A549 (cell line): ENCODE measurements around the gene LILRB4. TPM values are rescaled to one million over a fixed set of nuclear protein-coding genes. Genes with fewer than 3 reads are reported as not detected.

ENCODE experiments used
- ATAC-seq, 2 experiments: fragments of 200-7000 bp in 1 of 2; fragments of >200 bp in 1 of 2; cut with Nextera tagmentation in 1 of 2; cut with Tn5 transposase in 1 of 2; 3 replicates each; pipeline versions ENCODE4 v1.8.0 to v1.9.1; 2018 to 2020; ENCODE audit warnings: mild to moderate bottlenecking in 1 of 2, moderate library complexity in 1 of 2
- CTCF ChIA-PET: fragments of 300-600 bp; sonication (Branson Sonifier 250); formaldehyde crosslinking; extraction: SDS; loops from one replicate; lab custom pipeline; 2021; ENCODE audit warnings: antibody characterized with exemption, inconsistent platforms; lab: Yijun Ruan, JAX
- POLR2A ChIA-PET: fragments of 350-600 bp; formaldehyde crosslinking; extraction: SDS; loops from one replicate; lab custom pipeline; 2021; ENCODE audit warnings: antibody characterized with exemption, inconsistent platforms; lab: Yijun Ruan, JAX
- DNase-seq, 2 experiments: peaks; one replicate each; pipeline versions ENCODE4 v3.0.0 to v3.0.0-alpha.2; 2011 to 2016; ENCODE audit warnings: low read depth in 1 of 2, low spot score in 1 of 2
- FAIRE-seq: peaks from 2 replicates; lab custom pipeline; 2011; peaks lifted over from hg19 to GRCh38; lab: Jason Lieb, UNC
- H3K27ac ChIP-seq, 2 experiments: fragments of >200 bp; sonication (Bioruptor Twin); formaldehyde crosslinking; 3 replicates each; pipeline ENCODE4 v1.5.1; 2016 to 2017
- H3K4me1 ChIP-seq: fragments of >200 bp; sonication (Bioruptor Twin); formaldehyde crosslinking; 3 replicates; pipeline ENCODE4 v1.6.1; 2016
- H3K4me2 ChIP-seq: fragments of >200 bp; sonication (Bioruptor Twin); formaldehyde crosslinking; 3 replicates; pipeline ENCODE4 v1.6.1; 2016
- H3K4me3 ChIP-seq: fragments of >200 bp; sonication (Bioruptor Twin); formaldehyde crosslinking; 3 replicates; pipeline ENCODE4 v1.5.1; 2016
- H3K9me3 ChIP-seq: fragments of >200 bp; sonication (Bioruptor Twin); formaldehyde crosslinking; 3 replicates; pipeline ENCODE4 v1.6.1; 2016
- BHLHE40 ChIP-seq: IDR thresholded peaks from 2 replicates; pipeline ENCODE4 v1.6.1; 2012; ENCODE audit warnings: low read depth, low read length, inconsistent platforms
- CBX8 ChIP-seq: fragments of 200-600 bp; sonication (generic); IDR thresholded peaks from 2 replicates; pipeline ENCODE4 v1.6.1; 2016
- CEBPB ChIP-seq, 2 experiments: fragments of >200 bp in 1 of 2; sonication (Bioruptor Twin) in 1 of 2; formaldehyde crosslinking in 1 of 2; IDR thresholded peaks; 2 replicates each; pipeline ENCODE4 v1.6.1; 2012 to 2016
- CHD2 ChIP-seq: fragments of 150-350 bp; IDR thresholded peaks from 2 replicates; pipeline ENCODE4 v1.6.1; 2014; ENCODE audit warnings: low read length; ENCODE audit not compliant: partially characterized antibody
- EP300 ChIP-seq, 2 experiments: fragments of >200 bp; sonication (Bioruptor Twin); formaldehyde crosslinking; IDR thresholded peaks; 2 replicates in 1 of 2; 3 replicates in 1 of 2; pipeline ENCODE4 v1.6.1; 2016 to 2017
- MAFK ChIP-seq: fragments of 450-650 bp; IDR thresholded peaks from 2 replicates; pipeline ENCODE4 v1.6.1; 2014; ENCODE audit not compliant: partially characterized antibody
- MAX ChIP-seq: IDR thresholded peaks from 2 replicates; pipeline ENCODE4 v1.6.1; 2012
- MAZ ChIP-seq: fragments of 150-350 bp; IDR thresholded peaks from 2 replicates; pipeline ENCODE4 v1.6.1; 2014; ENCODE audit warnings: antibody characterized with exemption, low read depth, low read length, borderline replicate concordance
- NR3C1 ChIP-seq: fragments of >200 bp; sonication (Bioruptor Twin); formaldehyde crosslinking; IDR thresholded peaks from 3 replicates; pipeline ENCODE4 v1.6.1; 2017
- RCOR1 ChIP-seq: fragments of 150-350 bp; IDR thresholded peaks from 2 replicates; pipeline ENCODE4 v1.6.1; 2014; ENCODE audit warnings: antibody characterized with exemption, low read length, low read depth
- REST ChIP-seq: fragments of 200-600 bp; sonication (generic); IDR thresholded peaks from 2 replicates; pipeline ENCODE4 v1.6.1; 2016; ENCODE audit warnings: antibody characterized with exemption, mild to moderate bottlenecking, moderate library complexity
- ZNF302 ChIP-seq: fragments of 250-450 bp; sonication (Bioruptor Pico); IDR thresholded peaks from 2 replicates; pipeline ENCODE4 v1.9.0; 2021; ENCODE audit warnings: inconsistent platforms, mild to moderate bottlenecking, moderate library complexity
- WGBS: methylation state at CpG from one replicate; pipeline ENCODE4 v1.1.6; 2017; ENCODE audit errors: missing lambda C conversion rate; 5-methylcytosine and 5-hydroxymethylcytosine counted together
- polyA plus RNA-seq, 4 experiments: library from polyadenylated mRNA; depleted of rRNA in 3 of 4; stranded (reverse); fragments of >200 nt; fragmentation: RNase III in 1 of 4; extraction: RNeasy Plus Mini Kit Qiagen cat#74134 plus additional on column Dnase treatment in 1 of 4; gene quantifications; 2 replicates in 3 of 4; 3 replicates in 1 of 4; pipeline ENCODE4 v1.2.3, GENCODE V29; 2011 to 2017
- TF ChIP-seq, protein P1 (sequence below): fragments of >200 bp; sonication (Bioruptor Twin); formaldehyde crosslinking; IDR thresholded peaks from 2 replicates; pipeline ENCODE4 v1.6.1; 2016
- TF ChIP-seq, protein P2 (sequence below): fragments of >200 bp; sonication (Bioruptor Twin); formaldehyde crosslinking; IDR thresholded peaks from 3 replicates; pipeline ENCODE4 v1.6.1; 2016

The LILRB4 gene
- polyA plus RNA-seq, 2 of the 4 experiments (the other 2 are of a cell fraction): not detected

GRCh38 chr19:54668353-54668752, 5.6 kb downstream of the LILRB4 start:
- ATAC-seq (no peak), FAIRE-seq (peak; percentile 68), DNase-seq (no peak)
- H3K9me3 ChIP-seq: no peaks in the 10 kb centered on the region
- H3K27ac ChIP-seq: no peak overlapping the region
- no peak overlapping the region for H3K4me3 ChIP-seq
- ChIA-PET POLR2A (no interaction called here), CTCF (interaction anchor here (0.6 to 8.9 kb wide), 3 partner anchors 16 to 189 kb away, joined by 3 to 67 read pairs (median 3); no protein-coding TSS in a partner anchor)
- no peak for TF ChIP-seq MAX
- TF ChIP-seq MAFK: peak; percentile 70
- no peak for TF ChIP-seq BHLHE40
- TF ChIP-seq RCOR1: no peak
- WGBS: 0% methylated on average over 1 of the region's 1 CpG
- H3K4me2 ChIP-seq: no peak overlapping the region
- no peaks in the 10 kb centered on the region for H3K4me1 ChIP-seq

GRCh38 chr19:54670576-54671357, 8.0 kb downstream of the LILRB4 start:
- ATAC-seq (no peak), DNase-seq (no peak), FAIRE-seq (no peak)
- Histone ChIP-seq H3K27ac (no peak overlapping the region), H3K9me3 (no peaks in the 10 kb centered on the region), H3K4me1 (no peaks in the 10 kb centered on the region), H3K4me2 (no peak overlapping the region), H3K4me3 (no peak overlapping the region)
- 0% methylated on average over 3 of the region's 3 CpGs for WGBS
- TF ChIP-seq ZNF302 (CRISPR knock-in tag) (no peak), EP300 (IDR thresholded peaks at IDR 0.05) (no peak), MAZ (no peak), REST (no peak), CHD2 (no peak), CBX8 (no peak), NR3C1 (no peak)
- TF ChIP-seq, protein P1, sequence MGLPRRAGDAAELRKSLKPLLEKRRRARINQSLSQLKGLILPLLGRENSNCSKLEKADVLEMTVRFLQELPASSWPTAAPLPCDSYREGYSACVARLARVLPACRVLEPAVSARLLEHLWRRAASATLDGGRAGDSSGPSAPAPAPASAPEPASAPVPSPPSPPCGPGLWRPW: no peak
- TF ChIP-seq, protein P2, sequence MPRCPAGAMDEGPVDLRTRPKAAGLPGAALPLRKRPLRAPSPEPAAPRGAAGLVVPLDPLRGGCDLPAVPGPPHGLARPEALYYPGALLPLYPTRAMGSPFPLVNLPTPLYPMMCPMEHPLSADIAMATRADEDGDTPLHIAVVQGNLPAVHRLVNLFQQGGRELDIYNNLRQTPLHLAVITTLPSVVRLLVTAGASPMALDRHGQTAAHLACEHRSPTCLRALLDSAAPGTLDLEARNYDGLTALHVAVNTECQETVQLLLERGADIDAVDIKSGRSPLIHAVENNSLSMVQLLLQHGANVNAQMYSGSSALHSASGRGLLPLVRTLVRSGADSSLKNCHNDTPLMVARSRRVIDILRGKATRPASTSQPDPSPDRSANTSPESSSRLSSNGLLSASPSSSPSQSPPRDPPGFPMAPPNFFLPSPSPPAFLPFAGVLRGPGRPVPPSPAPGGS: no peak
- CTCF ChIA-PET: interaction anchor here (0.9 to 8.9 kb wide), 6 partner anchors 9 to 191 kb away, joined by 3 to 67 read pairs (median 4); no protein-coding TSS in a partner anchor
- POLR2A ChIA-PET: no interaction called here

DNA sequence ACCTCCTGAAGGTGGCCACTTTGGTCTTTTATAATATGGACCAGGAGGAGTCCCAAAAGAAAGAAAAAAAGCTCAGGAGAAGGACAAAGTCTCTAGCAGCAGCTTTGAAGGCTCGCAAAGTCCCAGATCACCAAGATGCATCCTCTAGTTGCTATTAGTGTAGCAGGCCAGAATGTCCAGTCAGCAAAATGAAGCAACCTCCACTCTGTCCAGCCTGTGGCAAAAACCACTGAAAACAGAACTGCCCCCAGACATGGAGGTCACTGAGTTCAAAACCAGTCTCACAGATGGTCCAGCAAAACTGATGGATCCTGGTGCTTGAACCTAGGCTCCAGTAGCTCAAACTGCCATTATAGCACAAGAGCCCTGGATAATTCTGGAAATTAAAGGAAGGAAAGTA, 10.4 kb downstream of the LILRB4 start:
- H3K9me3 ChIP-seq: no peaks in the 10 kb centered on the region
- ChIA-PET POLR2A (no interaction called here), CTCF (interaction anchor here (0.8 to 8.9 kb wide), 14 partner anchors 8 to 266 kb away, joined by 3 to 67 read pairs (median 4); partner anchors contain the start of gene LILRB4)
- H3K27ac ChIP-seq: no peak overlapping the region
- no peak for FAIRE-seq
- no peak overlapping the region for H3K4me3 ChIP-seq
- TF ChIP-seq CEBPB (IDR thresholded peaks at IDR 0.05): no peak
- TF ChIP-seq MAFK: peak; percentile 86
- TF ChIP-seq, all 56 proteins: peak for 1
- DNase-seq (no peak), ATAC-seq (no peak)
- WGBS: 58% methylated on average over 1 of the region's 1 CpG
- no peaks in the 10 kb centered on the region for H3K4me1 ChIP-seq
- H3K4me2 ChIP-seq: no peak overlapping the region
